ENCODE measurements around the gene ATP8B3.

GRCh38 chr19:1779574-1779973 is 32.5 kb downstream of the ATP8B3 start:
- TF ChIP-seq, protein P1, sequence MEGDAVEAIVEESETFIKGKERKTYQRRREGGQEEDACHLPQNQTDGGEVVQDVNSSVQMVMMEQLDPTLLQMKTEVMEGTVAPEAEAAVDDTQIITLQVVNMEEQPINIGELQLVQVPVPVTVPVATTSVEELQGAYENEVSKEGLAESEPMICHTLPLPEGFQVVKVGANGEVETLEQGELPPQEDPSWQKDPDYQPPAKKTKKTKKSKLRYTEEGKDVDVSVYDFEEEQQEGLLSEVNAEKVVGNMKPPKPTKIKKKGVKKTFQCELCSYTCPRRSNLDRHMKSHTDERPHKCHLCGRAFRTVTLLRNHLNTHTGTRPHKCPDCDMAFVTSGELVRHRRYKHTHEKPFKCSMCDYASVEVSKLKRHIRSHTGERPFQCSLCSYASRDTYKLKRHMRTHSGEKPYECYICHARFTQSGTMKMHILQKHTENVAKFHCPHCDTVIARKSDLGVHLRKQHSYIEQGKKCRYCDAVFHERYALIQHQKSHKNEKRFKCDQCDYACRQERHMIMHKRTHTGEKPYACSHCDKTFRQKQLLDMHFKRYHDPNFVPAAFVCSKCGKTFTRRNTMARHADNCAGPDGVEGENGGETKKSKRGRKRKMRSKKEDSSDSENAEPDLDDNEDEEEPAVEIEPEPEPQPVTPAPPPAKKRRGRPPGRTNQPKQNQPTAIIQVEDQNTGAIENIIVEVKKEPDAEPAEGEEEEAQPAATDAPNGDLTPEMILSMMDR (IDR thresholded peaks at IDR 0.05): no peak
- no peak for TF ChIP-seq POLR2A (IDR thresholded peaks at IDR 0.05)
